ENCODE results near the gene AP3M1.

AP3M1 gene

DNA sequence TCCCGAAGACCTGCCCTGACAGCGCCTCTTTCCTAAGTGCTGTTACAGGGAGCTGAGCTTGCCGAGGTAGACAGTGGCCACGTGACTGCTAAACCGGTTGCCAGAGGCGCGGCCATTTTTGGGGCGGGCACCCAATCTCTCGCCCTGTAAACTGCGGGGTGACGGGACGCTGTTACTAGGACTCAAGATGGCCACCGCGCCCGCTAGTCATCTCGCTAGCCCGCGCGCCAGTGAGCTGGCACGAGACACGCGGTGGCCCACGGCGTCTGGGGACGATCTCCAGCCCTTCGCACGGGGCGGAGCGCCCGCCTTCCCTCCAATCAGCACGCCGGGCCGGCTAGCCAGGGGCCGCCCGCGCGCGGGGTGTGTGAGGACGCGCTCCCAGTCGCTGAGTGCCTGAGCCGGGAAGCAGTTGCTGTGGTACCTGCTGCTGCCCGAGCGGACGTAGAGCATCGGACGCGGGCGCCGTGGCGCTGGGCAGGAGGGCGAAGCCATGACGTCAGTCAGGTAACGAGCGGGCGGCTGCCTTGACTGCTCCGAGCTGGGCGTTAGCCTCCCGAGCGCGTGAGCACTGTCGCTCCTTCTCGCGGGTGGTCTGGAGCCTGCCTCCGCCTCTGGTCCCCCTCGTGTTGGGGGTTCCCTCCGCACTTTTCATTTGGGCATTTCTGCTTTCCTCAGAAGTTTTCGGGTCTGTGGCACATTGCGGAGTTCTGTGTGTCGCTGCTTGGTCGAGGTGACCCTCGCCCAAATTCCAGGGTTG is 25.9 kb upstream of the AP3M1 start:
- DNase-seq = peak; percentile 96 to 98 (median 97)
- H3K27me3 ChIP-seq (replicated peaks in 2 of 5; ENCODE audit: control insufficient read depth in 4 of 5, insufficient read depth in 5 of 5, low read length in 4 of 5) = no peaks in the 10 kb centered on the region
- peak overlapping the region; percentile 83 to 95 for H3K27ac ChIP-seq (ENCODE audit: insufficient read depth in 1 of 2, low read depth in 1 of 2, low read length in 2 of 2, poor library complexity in 1 of 2, severe bottlenecking in 2 of 2)
- H3K9me3 ChIP-seq (ENCODE audit: control extremely low read depth in 1 of 5, control insufficient read depth in 4 of 5, insufficient read depth in 2 of 5, low read depth in 1 of 5, low read length in 4 of 5) = no peaks in the 10 kb centered on the region
- H3K4me3 ChIP-seq (ENCODE audit: control insufficient read depth in 1 of 7, extremely low read depth in 1 of 7, insufficient read depth in 4 of 7, low read depth in 2 of 7, low read length in 6 of 7) = peak overlapping the region; percentile 71 to 98 (median 89)
- no peaks in the 10 kb centered on the region for H3K36me3 ChIP-seq (ENCODE audit: control insufficient read depth in 4 of 4, insufficient read depth in 4 of 4, low read length in 3 of 4)
- POLR2A ChIA-PET = interaction anchor here (0.5 to 1.4 kb wide), 5 partner anchors 10 to 197 kb away, joined by 3 to 6 read pairs (median 4); partner anchors contain the start of genes ADK and AP3M1
- CTCF ChIA-PET = interaction anchor here (0.7 to 0.8 kb wide), 2 partner anchors 18 to 37 kb away, joined by 3 to 4 read pairs; no protein-coding TSS in a partner anchor
- WGBS (ENCODE audit: insufficient coverage) = under 1% methylated on average over 62 of the region's 72 CpGs
- peaks cover 9 to 41% (median 20%) of the 10 kb centered on the region in 4 experiments for H3K4me1 ChIP-seq (ENCODE audit: control extremely low read depth in 1 of 4, control insufficient read depth in 4 of 4, insufficient read depth in 4 of 4, low read length in 3 of 4)

DNA sequence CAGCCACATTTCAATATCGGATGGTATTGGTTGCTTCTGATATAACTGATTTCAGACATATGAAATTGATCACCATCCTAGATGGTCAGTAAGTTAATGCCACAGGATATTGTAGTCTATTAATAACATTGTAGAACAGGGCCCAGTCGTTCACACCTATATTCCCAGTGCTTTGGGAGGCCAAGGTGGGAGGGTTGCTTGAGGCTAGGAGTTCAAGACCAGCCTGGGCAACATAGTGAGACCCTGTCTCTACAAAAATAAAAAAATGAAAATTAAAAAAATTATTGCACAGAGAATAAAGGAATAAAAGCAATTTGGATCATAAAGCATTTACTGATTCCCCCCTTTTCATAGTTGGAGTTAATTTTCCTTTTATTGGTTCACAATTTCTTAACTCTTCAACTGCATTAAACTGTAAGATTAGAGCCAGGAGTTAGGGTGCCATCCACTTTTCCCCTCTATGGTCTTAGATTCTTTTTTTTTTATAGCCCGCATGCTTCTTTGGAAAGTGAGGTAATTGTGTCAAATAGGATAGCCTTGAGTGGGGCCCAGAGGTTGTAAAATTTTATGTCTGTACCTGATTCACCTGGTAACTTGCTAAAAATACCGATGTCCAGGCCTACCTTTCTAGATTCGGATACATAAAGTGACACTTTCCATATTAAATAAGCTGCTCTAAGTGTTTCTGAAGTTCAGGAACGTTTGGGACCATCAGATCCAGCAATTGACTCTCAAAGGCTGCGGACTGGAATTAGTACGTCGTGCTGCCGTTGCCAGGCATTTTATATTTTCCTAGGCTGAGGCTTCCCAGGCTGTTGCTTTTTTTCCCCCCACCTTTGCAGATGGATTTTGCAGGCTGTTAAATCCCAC is 25.1 kb upstream of the AP3M1 start:
- Histone ChIP-seq H3K4me1 (ENCODE audit: control extremely low read depth in 1 of 4, control insufficient read depth in 4 of 4, insufficient read depth in 4 of 4, low read length in 3 of 4) (peaks cover 9 to 46% (median 20%) of the 10 kb centered on the region in 4 experiments), H3K4me3 (ENCODE audit: control insufficient read depth in 1 of 7, extremely low read depth in 1 of 7, insufficient read depth in 4 of 7, low read depth in 2 of 7, low read length in 6 of 7) (peak overlapping the region; percentile 71 to 98 (median 89))

DNA sequence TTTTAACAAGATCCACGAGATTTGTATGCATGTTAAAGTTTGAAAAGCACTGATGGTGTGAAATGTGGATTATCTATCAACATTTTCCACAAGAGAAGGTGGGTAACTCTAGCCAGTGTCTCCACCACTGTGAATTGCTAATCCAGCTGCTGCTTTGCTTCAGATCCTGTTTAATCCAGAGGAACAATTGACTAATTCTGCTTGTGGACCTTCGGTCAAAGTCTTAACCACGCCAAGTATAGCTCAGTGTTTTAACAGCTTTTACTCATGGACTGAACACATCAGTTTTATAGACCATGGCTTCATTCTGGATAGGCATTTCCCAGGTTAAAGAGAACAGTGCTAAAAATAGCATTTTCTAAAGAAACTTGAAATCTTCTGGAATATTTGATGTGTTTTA is 23.9 kb upstream of the AP3M1 start:
- Histone ChIP-seq H3K27me3 (replicated peaks in 2 of 5; ENCODE audit: control insufficient read depth in 4 of 5, insufficient read depth in 5 of 5, low read length in 4 of 5) (no peaks in the 10 kb centered on the region), H3K4me1 (ENCODE audit: control extremely low read depth in 1 of 4, control insufficient read depth in 4 of 4, insufficient read depth in 4 of 4, low read length in 3 of 4) (peaks cover 9 to 55% (median 26%) of the 10 kb centered on the region in 4 experiments), H3K9me3 (ENCODE audit: control extremely low read depth in 1 of 5, control insufficient read depth in 4 of 5, insufficient read depth in 2 of 5, low read depth in 1 of 5, low read length in 4 of 5) (no peaks in the 10 kb centered on the region), H3K36me3 (ENCODE audit: control insufficient read depth in 4 of 4, insufficient read depth in 4 of 4, low read length in 3 of 4) (no peaks in the 10 kb centered on the region), H3K27ac (ENCODE audit: insufficient read depth in 1 of 2, low read depth in 1 of 2, low read length in 2 of 2, poor library complexity in 1 of 2, severe bottlenecking in 2 of 2) (no peak overlapping the region), H3K4me3 (ENCODE audit: control insufficient read depth in 1 of 7, extremely low read depth in 1 of 7, insufficient read depth in 4 of 7, low read depth in 2 of 7, low read length in 6 of 7) (no peak overlapping the region)
- ChIA-PET POLR2A (no interaction called here), CTCF (interaction anchor here (1.0 to 1.2 kb wide), 2 partner anchors 39 to 51 kb away, joined by 3 to 5 read pairs; no protein-coding TSS in a partner anchor)
- DNase-seq = no peak
- 89% methylated on average over 2 of the region's 3 CpGs for WGBS (ENCODE audit: insufficient coverage)

More for the DNA sequence above, 25.1 kb upstream of the AP3M1 start:
- DNase-seq = peak in 1 of 3 donors; percentile 11
- Histone ChIP-seq H3K27ac (ENCODE audit: insufficient read depth in 1 of 2, low read depth in 1 of 2, low read length in 2 of 2, poor library complexity in 1 of 2, severe bottlenecking in 2 of 2) (peak overlapping the region; percentile 83 to 95), H3K36me3 (ENCODE audit: control insufficient read depth in 4 of 4, insufficient read depth in 4 of 4, low read length in 3 of 4) (no peaks in the 10 kb centered on the region), H3K27me3 (replicated peaks in 2 of 5; ENCODE audit: control insufficient read depth in 4 of 5, insufficient read depth in 5 of 5, low read length in 4 of 5) (no peaks in the 10 kb centered on the region), H3K9me3 (ENCODE audit: control extremely low read depth in 1 of 5, control insufficient read depth in 4 of 5, insufficient read depth in 2 of 5, low read depth in 1 of 5, low read length in 4 of 5) (no peaks in the 10 kb centered on the region)
- CTCF ChIA-PET = interaction anchor here (0.7 to 0.8 kb wide), 2 partner anchors 19 to 38 kb away, joined by 3 to 4 read pairs; no protein-coding TSS in a partner anchor
- 12% methylated on average over 7 of the region's 10 CpGs for WGBS (ENCODE audit: insufficient coverage)
- POLR2A ChIA-PET = interaction anchor here (0.5 to 1.4 kb wide), 5 partner anchors 10 to 197 kb away, joined by 3 to 6 read pairs (median 4); partner anchors contain the start of genes ADK and AP3M1

DNA sequence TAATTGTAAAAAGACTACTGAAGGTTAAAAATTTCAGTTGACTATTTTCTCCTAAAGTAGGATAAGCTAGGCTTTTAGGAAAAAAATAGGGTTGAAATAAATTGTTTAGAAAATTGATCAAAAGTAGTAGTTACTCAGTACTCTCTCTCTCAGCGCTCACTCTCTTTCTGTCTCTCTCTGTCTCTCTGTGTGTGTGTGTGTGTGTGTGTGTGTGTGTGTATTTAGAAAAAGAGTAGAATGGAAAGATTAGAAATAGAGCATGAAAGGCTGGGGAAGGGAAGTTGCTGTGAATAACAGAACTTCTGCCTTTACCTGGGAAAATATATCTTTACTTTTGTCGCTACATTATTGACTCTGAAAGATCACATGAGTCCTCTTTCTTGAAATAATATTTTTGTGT is 21.0 kb upstream of the AP3M1 start:
- Histone ChIP-seq H3K4me3 (ENCODE audit: control insufficient read depth in 1 of 7, extremely low read depth in 1 of 7, insufficient read depth in 4 of 7, low read depth in 2 of 7, low read length in 6 of 7) (no peak overlapping the region), H3K9me3 (ENCODE audit: control extremely low read depth in 1 of 5, control insufficient read depth in 4 of 5, insufficient read depth in 2 of 5, low read depth in 1 of 5, low read length in 4 of 5) (no peaks in the 10 kb centered on the region), H3K36me3 (ENCODE audit: control insufficient read depth in 4 of 4, insufficient read depth in 4 of 4, low read length in 3 of 4) (no peaks in the 10 kb centered on the region), H3K27me3 (replicated peaks in 2 of 5; ENCODE audit: control insufficient read depth in 4 of 5, insufficient read depth in 5 of 5, low read length in 4 of 5) (no peaks in the 10 kb centered on the region), H3K27ac (ENCODE audit: insufficient read depth in 1 of 2, low read depth in 1 of 2, low read length in 2 of 2, poor library complexity in 1 of 2, severe bottlenecking in 2 of 2) (no peak overlapping the region), H3K4me1 (ENCODE audit: control extremely low read depth in 1 of 4, control insufficient read depth in 4 of 4, insufficient read depth in 4 of 4, low read length in 3 of 4) (peaks cover 6 to 58% (median 28%) of the 10 kb centered on the region in 4 experiments)
- POLR2A ChIA-PET = no interaction called here
- CTCF ChIA-PET = interaction anchor here (1.2 to 1.6 kb wide), 2 partner anchors 16 to 41 kb away, joined by 3 to 7 read pairs; no protein-coding TSS in a partner anchor
- WGBS (ENCODE audit: insufficient coverage) = no CpG with 5 or more reads among the region's 2 CpGs
- no peak for DNase-seq

DNA sequence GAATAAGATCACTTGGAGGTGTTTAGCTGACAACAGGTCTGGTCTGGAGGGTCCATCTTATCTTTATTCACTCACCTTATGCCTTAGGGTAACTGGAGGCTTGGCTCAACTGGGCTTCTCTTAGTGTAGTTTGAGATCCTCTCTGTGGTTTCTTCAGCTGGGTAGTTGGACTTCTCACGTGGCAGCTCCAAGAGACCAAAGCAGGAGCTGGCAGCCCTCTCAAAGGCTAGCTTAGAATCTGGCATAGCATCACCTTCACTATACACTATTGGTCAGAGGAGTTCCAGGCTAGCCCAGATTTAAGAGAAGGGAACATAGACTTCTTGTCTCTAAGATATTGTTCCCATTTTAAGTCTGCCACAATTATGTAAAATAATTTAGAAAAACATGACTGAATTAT is 16.8 kb upstream of the AP3M1 start:
- peak overlapping the region in 1 of 7 experiments; percentile 5 for H3K4me3 ChIP-seq (ENCODE audit: control insufficient read depth in 1 of 7, extremely low read depth in 1 of 7, insufficient read depth in 4 of 7, low read depth in 2 of 7, low read length in 6 of 7)
- DNase-seq = no peak
- peaks cover 8 to 76% (median 28%) of the 10 kb centered on the region in 4 experiments for H3K4me1 ChIP-seq (ENCODE audit: control extremely low read depth in 1 of 4, control insufficient read depth in 4 of 4, insufficient read depth in 4 of 4, low read length in 3 of 4)
- ChIA-PET POLR2A (interaction anchor here (0.6 kb wide), 1 partner anchor 62 kb away, joined by 4 read pairs; no protein-coding TSS in a partner anchor), CTCF (interaction anchor here (0.8 to 5.6 kb wide), 6 partner anchors 12 to 67 kb away, joined by 3 to 34 read pairs (median 4); partner anchors contain the start of gene ADK)
- no peaks in the 10 kb centered on the region for H3K36me3 ChIP-seq (ENCODE audit: control insufficient read depth in 4 of 4, insufficient read depth in 4 of 4, low read length in 3 of 4)
- H3K9me3 ChIP-seq (ENCODE audit: control extremely low read depth in 1 of 5, control insufficient read depth in 4 of 5, insufficient read depth in 2 of 5, low read depth in 1 of 5, low read length in 4 of 5) = no peaks in the 10 kb centered on the region
- H3K27ac ChIP-seq (ENCODE audit: insufficient read depth in 1 of 2, low read depth in 1 of 2, low read length in 2 of 2, poor library complexity in 1 of 2, severe bottlenecking in 2 of 2) = no peak overlapping the region
- no peaks in the 10 kb centered on the region for H3K27me3 ChIP-seq (replicated peaks in 2 of 5; ENCODE audit: control insufficient read depth in 4 of 5, insufficient read depth in 5 of 5, low read length in 4 of 5)
- no CpG with 5 or more reads among the region's 1 CpG for WGBS (ENCODE audit: insufficient coverage)

DNA sequence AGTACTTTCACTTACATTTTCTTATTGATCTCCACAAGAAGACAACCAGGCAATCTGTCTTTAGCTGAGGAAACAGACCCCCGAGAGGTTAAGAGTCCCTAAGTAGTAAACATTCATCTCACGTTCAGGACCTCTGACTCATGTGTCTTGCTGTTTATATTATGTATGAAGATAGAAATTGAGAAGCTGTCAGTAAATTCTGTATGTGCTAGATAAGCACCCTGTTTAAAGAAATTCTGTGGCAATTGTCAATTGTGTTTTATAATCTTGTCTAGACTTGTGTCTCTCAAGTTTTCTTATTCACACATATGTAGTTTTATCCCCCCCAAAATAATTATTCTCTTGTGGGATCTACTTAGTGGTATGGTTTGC is 14.9 kb upstream of the AP3M1 start:
- WGBS (ENCODE audit: insufficient coverage) = 80% methylated on average over 2 of the region's 2 CpGs
- POLR2A ChIA-PET = interaction anchor here (1.0 to 2.6 kb wide), 2 partner anchors 11 to 15 kb away, joined by 5 to 8 read pairs; partner anchors contain the start of genes ADK and AP3M1
- Histone ChIP-seq H3K27me3 (replicated peaks in 2 of 5; ENCODE audit: control insufficient read depth in 4 of 5, insufficient read depth in 5 of 5, low read length in 4 of 5) (no peaks in the 10 kb centered on the region), H3K4me3 (ENCODE audit: control insufficient read depth in 1 of 7, extremely low read depth in 1 of 7, insufficient read depth in 4 of 7, low read depth in 2 of 7, low read length in 6 of 7) (no peak overlapping the region), H3K4me1 (ENCODE audit: control extremely low read depth in 1 of 4, control insufficient read depth in 4 of 4, insufficient read depth in 4 of 4, low read length in 3 of 4) (peaks cover 8 to 65% (median 28%) of the 10 kb centered on the region in 4 experiments), H3K36me3 (ENCODE audit: control insufficient read depth in 4 of 4, insufficient read depth in 4 of 4, low read length in 3 of 4) (no peaks in the 10 kb centered on the region), H3K9me3 (ENCODE audit: control extremely low read depth in 1 of 5, control insufficient read depth in 4 of 5, insufficient read depth in 2 of 5, low read depth in 1 of 5, low read length in 4 of 5) (no peaks in the 10 kb centered on the region), H3K27ac (ENCODE audit: insufficient read depth in 1 of 2, low read depth in 1 of 2, low read length in 2 of 2, poor library complexity in 1 of 2, severe bottlenecking in 2 of 2) (no peak overlapping the region)
- peak in 2 of 3 donors; percentile 27 to 58 for DNase-seq
- CTCF ChIA-PET = interaction anchor here (1.6 to 5.6 kb wide), 3 partner anchors 10 to 17 kb away, joined by 3 to 34 read pairs (median 7); partner anchors contain the start of genes ADK and AP3M1

Measured in common myeloid progenitor, CD34-positive (primary cell).